NCI-H1930 (cell line): ENCODE measurements around the gene CDH15.
"Not testable (repeated sequence)": the region's sequence is repeated elsewhere in the genome, so short reads cannot be mapped to it uniquely, and the experiment has no call there.

Experiments used
- DNase-seq, 2 experiments: peaks; one replicate each; lab custom pipeline; 2025; lab: John Stamatoyannopoulos, UW

The CDH15 gene

DNA sequence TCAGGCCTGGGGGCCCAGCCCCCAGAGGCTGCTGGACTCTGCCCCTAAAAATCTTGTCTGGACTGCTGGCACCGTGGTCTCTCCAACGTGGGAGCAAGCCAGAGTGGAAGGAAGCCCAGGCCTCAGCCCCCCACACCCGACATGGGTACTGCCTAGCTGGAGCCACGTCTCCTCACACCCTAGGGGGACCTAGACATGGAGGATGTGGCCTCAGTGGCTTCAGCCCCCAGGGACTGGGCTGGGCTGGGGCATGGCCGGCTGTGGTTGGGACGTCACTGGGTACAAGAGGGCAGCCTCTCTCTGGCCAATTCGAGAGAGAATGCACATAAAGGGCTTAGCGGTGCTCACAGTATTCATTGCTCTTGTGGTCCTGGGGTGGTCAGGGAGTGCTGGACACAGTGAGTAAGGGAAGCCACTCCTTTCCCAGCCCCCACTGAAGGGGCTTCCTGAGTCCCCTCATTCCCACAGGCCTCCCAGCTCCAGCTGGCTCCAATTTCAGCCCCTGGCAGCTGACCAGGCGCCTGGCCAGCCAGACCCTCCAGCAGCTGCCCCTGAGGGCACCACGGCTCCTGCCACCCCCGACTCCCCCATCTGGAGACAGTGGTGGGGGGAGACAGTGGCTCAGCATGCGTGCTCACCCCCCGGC is 1.1 kb downstream of the CDH15 start:
- no peak for DNase-seq

DNA sequence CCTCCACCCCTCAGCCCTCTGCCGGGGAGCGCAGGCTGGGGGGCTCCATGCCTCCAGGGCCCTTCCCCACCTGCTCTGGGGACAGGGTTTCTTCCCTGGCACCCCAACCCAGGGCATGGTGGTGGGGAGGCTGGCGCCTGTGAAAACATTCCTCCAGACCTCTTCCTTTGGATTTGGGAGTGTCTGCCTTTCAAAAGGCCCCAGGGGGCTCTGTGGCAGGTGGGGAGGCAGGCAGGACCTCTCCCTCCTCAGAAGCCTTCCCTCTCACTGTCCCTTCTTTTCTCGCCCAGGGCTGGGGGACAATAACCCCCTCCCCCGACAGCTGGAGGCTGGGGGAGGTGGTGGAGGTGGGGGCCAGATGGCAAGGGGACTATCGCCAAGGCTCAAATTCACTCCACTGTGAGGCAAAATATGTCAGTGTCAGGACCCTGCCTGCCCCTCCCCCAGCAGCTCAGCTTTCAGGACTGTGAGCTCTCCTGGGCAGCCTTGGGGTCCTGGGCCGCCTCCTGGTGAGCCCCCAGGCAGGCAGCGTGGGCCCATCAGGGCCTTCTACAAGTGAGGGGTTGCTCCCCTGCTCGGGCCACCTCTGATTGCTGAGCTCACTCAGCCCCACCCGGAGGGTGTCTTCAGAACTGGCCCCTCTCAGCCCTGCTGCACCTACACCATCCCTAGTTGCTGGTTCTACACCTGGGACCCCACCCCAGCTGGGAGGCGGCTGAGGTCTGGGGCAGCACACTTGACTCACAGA is 1.8 kb downstream of the CDH15 start:
- DNase-seq, result no peak

DNA sequence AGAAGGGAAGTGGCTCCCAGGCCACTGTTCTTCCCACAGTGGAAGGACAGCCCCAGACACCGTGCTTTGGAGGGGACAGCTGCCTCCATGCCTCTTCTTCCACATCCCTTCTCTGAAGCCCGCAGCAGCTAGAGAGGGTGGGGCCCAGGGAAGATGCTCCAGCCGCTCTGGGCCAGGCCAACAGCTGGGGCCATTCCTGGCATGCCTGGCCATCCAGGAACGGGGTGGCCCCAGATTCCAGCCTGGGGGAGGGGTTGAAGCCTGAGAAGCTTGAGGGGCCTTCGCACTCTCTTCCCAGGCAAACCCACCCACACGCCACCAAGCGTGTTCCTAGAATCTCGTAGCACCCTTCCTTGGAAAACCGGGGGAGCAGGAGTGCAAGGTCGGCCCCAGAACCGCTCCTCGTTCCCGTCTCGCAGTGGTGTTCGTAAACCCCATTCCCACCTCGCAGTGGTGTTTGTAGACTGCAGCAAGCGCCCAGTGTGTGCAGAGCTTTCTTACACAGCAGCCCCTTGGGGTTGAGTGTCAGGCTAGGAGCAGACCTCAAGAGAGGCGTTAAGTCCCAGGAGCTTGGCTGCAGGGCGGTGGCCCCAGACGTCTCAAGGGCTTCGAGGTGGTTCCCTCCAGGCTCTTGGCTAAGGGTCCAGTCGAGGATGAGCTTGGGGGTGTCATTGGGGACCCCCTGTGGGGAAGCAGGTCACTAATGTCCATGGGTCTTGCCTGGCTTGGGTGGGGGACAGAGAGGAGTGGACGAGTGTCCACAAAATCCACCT is 2.7 kb downstream of the CDH15 start:
- no peak for DNase-seq

DNA sequence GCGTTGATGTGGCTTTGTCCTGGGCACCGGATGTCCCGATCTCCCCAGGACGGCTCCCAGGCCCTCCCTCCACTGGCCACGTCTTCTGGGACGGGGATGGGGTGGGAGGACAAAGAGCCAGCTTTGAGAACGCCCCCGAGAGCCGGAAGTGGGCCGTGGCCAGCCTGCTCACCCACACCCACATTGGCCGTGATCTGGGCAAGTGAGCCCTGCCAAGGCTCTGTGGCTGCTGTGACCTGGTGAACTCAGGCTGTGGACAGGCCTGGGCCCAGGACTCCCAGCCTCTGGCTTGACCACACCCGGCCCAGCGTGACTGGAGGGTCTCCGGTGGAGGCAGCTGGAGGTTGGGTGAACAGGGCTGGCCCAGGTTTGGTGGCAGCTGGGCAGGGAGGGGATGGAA is 3.3 kb downstream of the CDH15 start:
- no peak for DNase-seq

DNA sequence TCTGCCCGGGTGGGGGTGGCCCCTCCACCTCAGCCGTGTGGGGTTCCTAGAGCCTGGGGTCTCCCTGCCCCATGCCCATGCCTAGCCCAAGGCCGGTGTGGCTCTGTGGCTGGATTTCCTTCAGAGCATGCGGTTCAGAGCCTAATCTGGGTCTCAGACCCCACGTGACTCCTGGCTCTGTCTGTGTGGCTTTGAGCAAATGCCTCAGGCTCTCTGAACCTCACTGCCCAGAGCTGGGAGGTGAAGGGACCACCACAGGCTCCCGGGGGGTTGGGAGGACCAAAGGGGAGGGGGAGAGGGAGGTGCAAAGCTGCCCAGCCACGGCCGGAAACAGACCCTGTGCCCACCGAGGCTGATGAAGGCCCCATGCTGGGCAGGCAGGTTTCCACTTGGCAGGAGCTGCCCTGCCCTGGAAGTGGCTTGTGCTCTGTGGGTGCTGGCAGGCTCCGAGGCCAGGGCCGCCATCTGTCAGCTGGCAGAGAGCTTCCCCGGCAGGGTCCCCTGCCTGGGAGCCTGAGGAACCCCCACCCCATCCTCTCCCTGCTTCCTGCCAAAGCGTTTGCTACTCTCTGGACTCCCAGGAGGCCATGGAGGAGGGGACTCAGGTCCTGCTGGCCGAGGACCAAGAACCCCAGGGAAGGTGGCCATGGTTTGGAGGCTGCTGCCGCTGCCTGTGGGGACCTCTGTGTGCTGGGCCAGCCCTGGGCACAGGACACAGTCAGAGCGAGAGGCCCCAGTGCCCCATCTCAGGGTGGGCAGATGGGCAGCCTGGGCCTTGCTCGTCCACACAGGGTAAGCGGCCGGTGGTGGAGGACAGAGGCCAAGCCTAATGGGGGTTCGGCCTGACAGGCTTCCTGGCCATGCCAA is 4.0 kb downstream of the CDH15 start:
- no peak for DNase-seq

DNA sequence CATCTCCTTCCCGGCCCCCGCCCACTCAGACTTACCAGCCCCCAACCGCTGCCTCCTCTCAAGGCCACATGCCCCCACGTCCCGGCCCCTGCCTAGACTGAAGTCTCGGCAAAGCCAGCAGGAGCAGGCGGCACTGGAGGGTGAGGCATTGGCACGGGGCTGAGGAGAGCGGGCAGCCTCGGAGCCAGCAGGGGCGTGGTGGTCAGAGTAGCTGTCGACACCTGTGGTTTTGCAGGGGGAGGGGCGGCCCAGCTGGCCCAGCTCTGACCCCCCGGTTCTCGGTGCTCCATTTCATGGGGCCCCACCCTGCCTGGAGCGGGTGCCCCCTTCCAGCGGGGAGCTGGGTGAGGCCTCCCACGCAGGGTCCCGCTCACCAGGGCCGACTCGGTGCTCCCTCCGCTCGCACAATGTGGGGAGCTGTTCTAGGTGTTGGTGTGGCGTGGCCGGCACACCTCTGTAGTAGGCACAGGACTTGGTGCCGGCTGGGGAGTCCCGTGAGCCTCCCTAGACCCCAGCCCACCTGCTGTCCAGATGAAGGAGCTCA is 4.7 kb downstream of the CDH15 start:
- no peak for DNase-seq

DNA sequence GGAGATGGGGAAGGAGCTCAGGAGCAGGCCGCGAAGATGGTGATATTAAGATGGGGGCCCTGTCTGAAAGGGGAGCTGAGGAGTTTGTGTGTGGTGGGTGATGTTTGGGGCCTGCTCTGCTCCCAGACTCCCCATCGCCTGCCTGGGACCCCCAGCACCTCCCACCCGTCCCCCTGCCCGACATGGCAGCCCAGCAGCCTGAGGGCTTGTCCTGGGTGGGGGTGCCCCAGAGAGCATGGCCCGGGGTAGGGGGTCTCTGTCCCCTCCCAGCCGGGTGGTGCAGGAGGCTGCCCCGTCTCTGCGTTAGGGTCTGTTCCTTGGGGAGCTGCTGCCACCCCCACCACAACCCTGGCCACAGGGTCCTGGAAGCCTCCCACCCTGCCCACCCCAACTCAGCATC is 5.2 kb downstream of the CDH15 start:
- DNase-seq, result no peak

DNA sequence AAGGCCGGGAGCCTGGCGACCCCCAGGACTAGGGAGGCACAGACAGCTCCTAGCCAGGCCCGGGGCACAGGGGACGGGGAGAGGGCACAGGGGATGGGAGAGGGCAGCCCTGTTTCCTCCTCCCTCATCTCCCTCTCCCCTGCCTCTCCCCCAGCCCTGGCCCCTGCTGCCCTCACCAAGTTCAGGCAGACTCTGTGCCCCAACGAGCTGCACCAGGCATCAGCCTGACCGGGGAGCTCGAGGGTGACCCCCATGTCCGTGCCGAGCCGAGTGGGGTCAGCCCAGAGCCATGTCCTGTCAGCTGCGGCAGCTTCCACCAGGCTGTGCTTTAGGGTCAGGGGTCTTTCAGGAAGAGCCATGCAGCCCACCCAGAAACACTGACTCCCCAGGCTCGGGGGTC is 6.0 kb downstream of the CDH15 start:
- DNase-seq, result no peak

DNA sequence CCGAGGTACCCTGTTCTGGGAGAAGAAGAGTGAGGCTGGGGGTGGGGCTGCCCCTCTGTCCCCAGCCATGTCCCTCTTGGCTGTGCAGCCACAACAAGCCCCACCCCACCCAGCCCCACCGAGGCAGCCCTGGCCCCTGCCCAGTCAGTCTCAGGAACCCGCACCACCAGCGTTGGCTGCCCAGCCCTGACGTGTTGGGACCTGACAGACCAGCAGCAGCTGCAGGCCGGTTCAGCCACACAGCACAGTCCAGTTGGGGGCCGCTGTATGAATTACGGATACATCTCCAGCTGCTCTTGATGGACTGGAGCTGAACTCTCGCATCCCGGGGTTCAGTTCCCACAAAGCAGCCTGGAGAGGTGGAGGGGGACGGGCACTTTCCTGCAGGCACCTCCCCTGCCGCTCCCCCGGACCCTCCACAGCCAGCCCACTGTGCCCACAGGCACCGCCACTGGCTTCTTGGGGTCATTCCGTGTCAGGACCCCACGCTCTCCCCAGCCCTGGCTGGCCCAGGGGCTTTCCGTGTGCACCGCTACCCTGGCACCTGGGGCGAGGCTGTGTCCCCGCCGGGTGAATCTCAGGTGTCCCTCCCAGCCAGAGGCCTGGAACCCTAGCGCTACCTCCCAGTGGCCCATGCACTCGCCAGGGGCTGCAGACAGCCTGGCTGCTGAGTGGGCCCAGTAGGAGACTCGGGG is 7.1 kb downstream of the CDH15 start:
- DNase-seq, result no peak

DNA sequence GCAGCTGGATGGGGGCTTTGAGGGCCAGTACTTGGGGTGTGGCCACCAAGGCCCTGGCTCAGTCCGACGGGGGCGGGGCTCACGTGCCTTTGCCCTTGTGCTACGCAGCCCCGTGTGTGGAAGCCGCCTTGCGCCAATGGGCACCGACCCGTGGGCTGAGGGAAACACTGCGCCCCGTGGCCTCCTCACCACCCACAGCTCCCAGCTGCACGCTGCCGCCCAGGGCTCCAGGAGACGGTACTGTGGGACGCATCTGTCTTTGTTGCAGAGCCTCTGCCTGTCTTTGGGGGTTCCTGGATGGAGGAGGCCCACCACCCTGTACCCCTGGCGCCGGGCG is 7.6 kb downstream of the CDH15 start:
- DNase-seq, result no peak

DNA sequence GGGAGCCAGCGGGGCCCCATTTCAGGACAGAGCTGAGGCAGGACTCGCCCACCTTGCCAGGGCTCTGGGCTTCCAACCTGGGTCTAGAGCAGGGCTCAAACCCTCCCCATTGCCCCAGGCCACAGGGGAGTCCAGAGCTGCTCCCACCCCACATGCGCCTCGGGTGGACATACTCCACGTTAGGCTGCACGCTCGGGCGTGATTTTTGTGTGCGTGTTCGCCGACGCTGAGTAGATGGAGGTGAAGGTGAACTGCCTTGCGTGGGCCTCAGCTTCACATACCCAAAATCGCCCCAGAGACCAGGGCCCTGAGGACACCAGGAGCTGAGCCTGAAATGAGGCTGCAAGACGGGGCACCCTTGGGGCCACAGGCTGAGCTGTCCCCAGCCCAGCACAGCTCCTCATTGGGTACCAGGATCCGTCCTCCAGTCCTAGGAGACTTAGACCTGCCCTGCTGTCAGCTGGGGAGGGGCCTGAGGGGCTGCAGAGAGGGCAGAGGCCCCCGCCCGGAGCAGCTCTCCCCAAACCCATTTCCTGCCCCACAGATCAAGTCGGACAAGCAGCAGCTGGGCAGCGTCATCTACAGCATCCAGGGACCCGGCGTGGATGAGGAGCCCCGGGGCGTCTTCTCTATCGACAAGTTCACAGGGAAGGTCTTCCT is 8.2 kb downstream of the CDH15 start:
- no peak for DNase-seq

DNA sequence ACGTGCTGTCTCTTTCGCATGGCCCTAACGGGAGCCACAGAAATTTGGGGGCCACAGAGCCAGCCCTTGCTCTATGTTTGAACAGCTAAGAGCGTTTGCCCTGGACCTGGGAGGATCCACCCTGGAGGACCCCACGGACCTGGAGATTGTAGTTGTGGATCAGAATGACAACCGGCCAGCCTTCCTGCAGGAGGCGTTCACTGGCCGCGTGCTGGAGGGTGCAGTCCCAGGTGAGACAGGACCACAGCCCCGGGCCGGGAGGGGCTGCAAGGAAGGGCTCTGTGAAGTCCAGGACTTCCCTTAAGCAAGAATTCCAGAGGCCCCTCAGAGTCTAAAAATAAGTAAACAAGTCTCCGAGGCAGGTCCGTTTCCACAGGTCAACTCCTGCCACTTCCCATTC is 11.9 kb downstream of the CDH15 start:
- DNase-seq, result no peak

DNA sequence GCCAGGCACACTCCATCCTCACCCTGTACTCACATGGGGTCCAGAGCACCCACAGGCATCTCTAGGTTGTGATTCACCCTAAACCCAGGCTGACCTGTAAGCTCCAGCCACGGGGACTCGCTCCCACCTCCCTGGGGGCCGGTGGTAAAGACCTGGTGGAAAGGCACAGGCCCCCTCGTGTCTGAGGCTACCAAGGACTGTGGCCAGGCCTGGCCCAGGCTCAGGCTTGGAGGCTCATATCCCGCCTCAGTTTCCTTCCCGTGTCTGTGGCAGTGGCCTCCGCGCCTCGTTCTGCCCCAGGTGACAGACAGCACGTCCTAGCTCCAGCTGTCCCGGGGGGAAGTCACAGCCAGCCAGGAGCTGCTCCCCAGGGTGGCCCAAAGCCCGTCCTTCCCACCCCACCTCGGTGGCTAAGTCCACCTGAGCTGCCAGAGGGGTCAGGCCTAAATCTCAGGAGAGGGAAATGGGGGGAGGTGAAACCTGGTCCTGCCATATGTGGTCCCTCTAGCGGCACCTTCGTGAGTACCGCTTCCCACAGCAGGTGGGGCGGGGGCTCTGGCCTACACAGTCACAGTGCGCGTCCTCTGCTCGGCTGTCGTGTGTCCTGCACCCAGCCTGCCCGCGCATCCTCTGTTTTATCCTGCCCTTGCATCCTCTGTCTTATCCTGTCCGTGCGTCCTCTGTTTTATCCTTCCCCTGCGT is 12.6 kb downstream of the CDH15 start:
- no peak for DNase-seq

DNA sequence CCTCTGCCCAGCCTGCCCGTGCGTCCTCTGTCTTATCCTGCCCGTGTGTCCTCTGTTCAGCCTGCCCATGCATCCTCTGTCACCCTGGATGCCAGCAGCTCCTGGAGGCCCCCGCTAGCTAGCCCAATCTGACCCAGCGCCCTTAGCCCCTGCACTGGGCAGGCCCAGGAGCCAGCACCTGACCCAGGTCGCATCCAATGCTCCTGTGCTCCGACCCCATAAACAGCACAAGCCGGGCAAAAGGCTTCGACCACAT is 13.1 kb downstream of the CDH15 start:
- DNase-seq, result no peak

DNA sequence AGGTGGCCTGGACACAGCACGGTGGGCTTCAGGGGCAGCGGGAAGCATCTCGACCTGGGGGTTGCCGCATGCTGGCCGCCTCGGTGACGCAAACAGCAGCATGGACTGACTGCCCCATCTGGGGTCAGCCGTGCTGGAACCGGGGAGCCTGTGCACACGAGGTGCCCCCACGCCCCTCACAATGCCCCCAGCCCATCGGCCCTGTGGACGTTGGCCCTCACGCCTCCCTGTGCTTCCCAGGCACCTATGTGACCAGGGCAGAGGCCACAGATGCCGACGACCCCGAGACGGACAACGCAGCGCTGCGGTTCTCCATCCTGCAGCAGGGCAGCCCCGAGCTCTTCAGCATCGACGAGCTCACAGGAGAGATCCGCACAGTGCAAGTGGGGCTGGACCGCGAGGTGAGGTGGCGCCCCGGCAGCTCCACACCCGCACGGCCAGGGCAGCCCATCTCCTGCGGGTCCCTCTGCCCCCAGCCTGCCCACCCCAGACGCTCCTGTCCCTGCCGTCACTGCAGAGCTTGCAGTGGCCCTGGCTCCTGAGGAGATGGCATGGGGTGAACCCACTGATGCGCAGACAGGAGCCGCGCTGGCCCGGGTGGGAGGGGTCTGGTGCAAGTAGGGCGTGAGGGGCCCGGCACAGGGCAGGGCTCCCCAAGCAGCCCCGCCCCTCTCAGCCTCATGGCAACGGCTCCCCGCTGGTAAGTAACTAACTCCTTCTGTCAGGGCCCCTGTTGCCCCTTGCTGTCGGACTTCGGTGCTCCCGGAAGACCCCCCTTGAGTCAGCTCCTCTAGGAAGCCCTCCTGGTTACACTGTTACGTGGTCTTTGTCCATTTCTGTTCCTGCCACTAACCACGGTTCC is 13.6 kb downstream of the CDH15 start:
- no peak for DNase-seq

DNA sequence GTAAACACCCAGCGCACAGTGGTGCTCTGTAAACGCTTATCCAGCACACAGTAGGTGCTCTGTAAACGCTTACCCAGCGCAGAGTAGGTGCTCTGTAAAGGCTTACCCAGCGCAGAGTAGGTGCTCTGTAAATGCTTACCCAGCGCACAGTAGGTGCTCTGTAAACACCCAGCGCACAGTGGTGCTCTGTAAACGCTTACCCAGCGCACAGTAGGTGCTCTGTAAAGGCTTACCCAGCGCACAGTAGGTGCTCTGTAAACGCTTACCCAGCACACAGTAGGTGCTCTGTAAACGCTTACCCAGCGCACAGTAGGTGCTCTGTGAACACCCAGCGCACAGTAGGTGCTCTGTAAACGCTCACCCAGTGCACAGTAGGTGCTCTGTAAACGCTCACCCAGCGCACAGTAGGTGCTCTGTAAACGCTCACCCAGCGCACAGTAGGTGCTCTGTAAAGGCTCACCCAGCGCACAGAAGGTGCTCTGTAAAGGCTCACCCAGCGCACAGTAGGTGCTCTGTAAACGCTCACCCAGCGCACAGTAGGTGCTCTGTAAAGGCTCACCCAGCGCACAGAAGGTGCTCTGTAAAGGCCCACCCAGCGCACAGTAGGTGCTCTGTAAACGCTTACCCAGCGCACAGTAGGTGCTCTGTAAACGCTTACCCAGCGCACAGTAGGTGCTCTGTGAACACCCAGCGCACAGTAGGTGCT is 14.5 kb downstream of the CDH15 start:
- not testable (repeated sequence) for DNase-seq

DNA sequence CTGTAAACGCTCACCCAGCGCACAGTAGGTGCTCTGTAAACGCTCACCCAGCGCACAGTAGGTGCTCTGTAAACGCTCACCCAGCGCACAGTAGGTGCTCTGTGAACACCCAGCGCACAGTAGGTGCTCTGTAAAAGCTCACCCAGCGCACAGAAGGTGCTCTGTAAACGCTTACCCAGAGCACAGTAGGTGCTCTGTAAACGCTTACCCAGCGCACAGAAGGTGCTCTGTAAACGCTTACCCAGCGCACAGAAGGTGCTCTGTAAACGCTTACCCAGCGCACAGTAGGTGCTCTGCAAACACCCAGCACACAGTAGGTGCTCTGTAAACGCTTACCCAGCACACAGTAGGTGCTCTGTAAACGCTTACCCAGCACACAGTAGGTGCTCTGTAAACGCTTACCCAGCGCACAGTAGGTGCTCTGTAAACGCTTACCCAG is 15.1 kb downstream of the CDH15 start:
- DNase-seq, result not testable (repeated sequence)

DNA sequence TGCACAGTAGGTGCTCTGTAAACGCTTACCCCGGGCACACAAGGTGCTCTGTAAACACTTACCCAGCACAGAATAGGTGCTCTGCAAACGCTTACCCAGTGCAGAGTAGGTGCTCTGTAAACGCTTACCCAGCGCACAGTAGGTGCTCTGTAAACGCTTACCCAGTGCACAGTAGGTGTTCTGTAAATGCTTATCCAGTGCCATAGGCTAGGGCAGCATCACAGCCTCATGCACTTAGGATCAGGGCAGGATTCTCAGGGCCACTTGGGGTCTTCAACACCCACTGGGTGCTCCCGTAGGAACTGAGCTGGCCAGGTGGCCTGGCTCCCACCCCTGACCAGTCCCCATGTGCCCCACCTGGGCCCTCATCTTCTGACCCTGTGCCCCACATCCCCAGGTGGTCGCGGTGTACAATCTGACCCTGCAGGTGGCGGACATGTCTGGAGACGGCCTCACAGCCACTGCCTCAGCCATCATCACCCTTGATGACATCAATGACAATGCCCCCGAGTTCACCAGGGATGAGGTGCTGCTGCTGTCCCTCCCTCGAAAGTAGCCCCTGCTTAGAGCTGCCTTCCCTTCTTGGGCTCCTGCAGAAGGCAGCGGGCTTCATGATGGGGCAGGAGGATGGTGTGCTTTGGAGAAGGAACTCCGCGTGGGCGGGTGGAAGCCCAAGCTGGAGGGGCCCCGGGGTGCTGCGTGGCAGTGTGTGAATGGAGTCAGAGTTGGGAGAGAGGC is 15.7 kb downstream of the CDH15 start:
- DNase-seq, result no peak
